GM23338 (cell line): Measurements from ENCODE around the gene CPB2. TPM values are rescaled to one million over a fixed set of nuclear protein-coding genes. Genes with fewer than 3 reads are reported as not detected.

Experiments
- ATAC-seq: fragments of 200-7000 bp; cut with Tn5 transposase; 3 replicates; pipeline ENCODE4 v1.9.1; 2020
- DNase-seq: peaks from one replicate; pipeline ENCODE4 v3.0.0-alpha.2; 2015; ENCODE audit warnings: low spot score
- H2AFZ ChIP-seq: fragments of 200-600 bp; sonication (generic); 2 replicates; pipeline ENCODE4 v1.8.0; 2016; ENCODE audit warnings: antibody characterized with exemption, mild to moderate bottlenecking, moderate library complexity
- H3F3A ChIP-seq: fragments of 200-600 bp; sonication (generic); replicated peaks from 2 replicates; pipeline ENCODE4 v1.8.0; 2017; ENCODE audit warnings: antibody characterized with exemption, mixed run types, low read depth
- H3K27ac ChIP-seq: fragments of 200-600 bp; sonication (generic); 2 replicates; pipeline ENCODE4 v1.6.1; 2016; ENCODE audit warnings: low read depth
- H3K27me3 ChIP-seq: fragments of 200-600 bp; sonication (generic); 2 replicates; pipeline ENCODE4 v1.8.0; 2016; ENCODE audit warnings: mild to moderate bottlenecking, mixed run types, moderate library complexity; ENCODE audit not compliant: insufficient read depth
- H3K36me3 ChIP-seq: fragments of 200-600 bp; sonication (generic); 2 replicates; pipeline ENCODE4 v1.8.0; 2016; ENCODE audit warnings: mild to moderate bottlenecking; ENCODE audit not compliant: insufficient read depth
- H3K4me1 ChIP-seq: fragments of 200-600 bp; sonication (generic); 2 replicates; pipeline ENCODE4 v1.8.0; 2016; ENCODE audit warnings: mild to moderate bottlenecking, moderate library complexity; ENCODE audit not compliant: insufficient read depth
- H3K4me2 ChIP-seq: fragments of 200-600 bp; sonication (generic); 2 replicates; pipeline ENCODE4 v1.7.1; 2017; ENCODE audit warnings: mixed run types
- H3K4me3 ChIP-seq: fragments of 200-600 bp; sonication (generic); 2 replicates; pipeline ENCODE4 v1.6.1; 2016; ENCODE audit warnings: mixed run types
- H3K79me2 ChIP-seq: fragments of 200-600 bp; sonication (generic); replicated peaks from 2 replicates; pipeline ENCODE4 v1.8.0; 2017; ENCODE audit warnings: mild to moderate bottlenecking; ENCODE audit not compliant: insufficient read depth
- H3K9me2 ChIP-seq: fragments of 200-600 bp; sonication (generic); 2 replicates; pipeline ENCODE4 v1.8.0; 2017; ENCODE audit not compliant: insufficient read depth
- H4K20me1 ChIP-seq: fragments of 200-600 bp; sonication (generic); replicated peaks from 2 replicates; pipeline ENCODE4 v1.8.0; 2017; ENCODE audit warnings: mild to moderate bottlenecking; ENCODE audit not compliant: insufficient read depth
- H3K27ac Mint-ChIP-seq: 2 replicates; pipeline ENCODE4 v1.8.0; 2020; ENCODE audit warnings: inconsistent platforms, mild to moderate bottlenecking, moderate library complexity, mixed read lengths
- H3K27me3 Mint-ChIP-seq: 3 replicates; pipeline ENCODE4 v1.8.0; 2022; ENCODE audit warnings: low read depth, mild to moderate bottlenecking, moderate library complexity, mixed read lengths, inconsistent platforms; ENCODE audit not compliant: insufficient read depth, poor library complexity
- H3K36me3 Mint-ChIP-seq: 3 replicates; pipeline ENCODE4 v1.8.0; 2021; ENCODE audit warnings: low read depth, mild to moderate bottlenecking, inconsistent platforms, moderate library complexity, mixed read lengths
- H3K4me1 Mint-ChIP-seq: 3 replicates; pipeline ENCODE4 v1.8.0; 2020; ENCODE audit warnings: mild to moderate bottlenecking, inconsistent platforms, mixed read lengths
- H3K4me3 Mint-ChIP-seq: 3 replicates; pipeline ENCODE4 v1.8.0; 2021; ENCODE audit warnings: moderate library complexity, mild to moderate bottlenecking, inconsistent platforms, mixed read lengths
- H3K9me3 Mint-ChIP-seq: 3 replicates; pipeline ENCODE4 v1.8.0; 2020; ENCODE audit warnings: moderate library complexity, mild to moderate bottlenecking, inconsistent platforms, mixed read lengths
- CREB1 ChIP-seq: fragments of 250-450 bp; sonication (Bioruptor Pico); IDR thresholded peaks from 2 replicates; pipeline ENCODE4 v1.5.0; 2020; ENCODE audit warnings: low read depth, mild to moderate bottlenecking, moderate library complexity
- EZH2 ChIP-seq: fragments of 200-600 bp; sonication (generic); IDR thresholded peaks from one replicate; pipeline ENCODE4 v1.8.0; 2017; ENCODE audit warnings: antibody characterized with exemption, mild to moderate bottlenecking, low read depth; ENCODE audit not compliant: unreplicated experiment
- EZH2phosphoT487 ChIP-seq: fragments of 200-600 bp; sonication (generic); IDR thresholded peaks from one replicate; pipeline ENCODE4 v1.8.1; 2018; ENCODE audit warnings: antibody characterized with exemption; ENCODE audit not compliant: unreplicated experiment
- JUNB ChIP-seq: IDR thresholded peaks from one replicate; pipeline ENCODE4 v1.6.1; 2016; ENCODE audit warnings: antibody characterized with exemption; ENCODE audit not compliant: unreplicated experiment
- NANOG ChIP-seq: IDR thresholded peaks from 2 replicates; pipeline ENCODE4 v1.6.1; 2016; ENCODE audit warnings: antibody characterized with exemption, borderline replicate concordance
- POLR2AphosphoS5 ChIP-seq: IDR thresholded peaks from 2 replicates; pipeline ENCODE4 v1.6.1; 2016; ENCODE audit warnings: antibody characterized with exemption, low read depth
- STAT1 ChIP-seq: IDR thresholded peaks from one replicate; pipeline ENCODE4 v1.6.1; 2016; ENCODE audit warnings: antibody characterized with exemption; ENCODE audit not compliant: unreplicated experiment
- ZNF114 ChIP-seq: fragments of 250-450 bp; sonication (Bioruptor Pico); IDR thresholded peaks from 2 replicates; pipeline ENCODE4 v1.5.0; 2020; ENCODE audit warnings: mild to moderate bottlenecking, moderate library complexity
- ZNF331 ChIP-seq: fragments of 250-450 bp; sonication (Bioruptor Pico); IDR thresholded peaks from 2 replicates; pipeline ENCODE4 v1.5.0; 2020; ENCODE audit warnings: low read depth, mild to moderate bottlenecking, moderate library complexity
- polyA plus RNA-seq: library from polyadenylated mRNA; unstranded; fragments of >200 nt; fragmentation: Nextera tagmentation; extraction: Ambion mirVana; gene quantifications from 2 replicates; pipeline ENCODE4 v1.2.1, GENCODE V29; 2016
- total RNA-seq: library from RNA; depleted of rRNA; stranded (reverse); fragments of >200 nt; shearing (Covaris generic); gene quantifications from 2 replicates; pipeline ENCODE4 v1.2.3, GENCODE V29; 2014
- TF ChIP-seq, protein P1 (sequence below): IDR thresholded peaks from one replicate; pipeline ENCODE4 v1.6.1; 2018; ENCODE audit warnings: antibody characterized with exemption; ENCODE audit not compliant: unreplicated experiment
- TF ChIP-seq, protein P2 (sequence below): IDR thresholded peaks from 2 replicates; pipeline ENCODE4 v1.6.1; 2016; ENCODE audit warnings: antibody characterized with exemption
- TF ChIP-seq, protein P3 (sequence below): fragments of 250-450 bp; sonication (Bioruptor Pico); IDR thresholded peaks from 2 replicates; pipeline ENCODE4 v1.5.0; 2020; ENCODE audit warnings: mild to moderate bottlenecking, moderate library complexity
- TF ChIP-seq, protein P4 (sequence below), 2 experiments: fragments of 200-600 bp in 1 of 2; sonication (generic) in 1 of 2; conservative IDR thresholded peaks; 2 replicates each; pipeline versions ENCODE4 v1.5.1 to v1.6.1; 2016 to 2017; ENCODE audit warnings: antibody characterized with exemption in 2 of 2, low read depth in 2 of 2, mild to moderate bottlenecking in 2 of 2, moderate library complexity in 1 of 2

The CPB2 gene
- total and polyA plus RNA-seq, 2 experiments from 2014 or later: 0.47 TPM; not detected in 1

DNA sequence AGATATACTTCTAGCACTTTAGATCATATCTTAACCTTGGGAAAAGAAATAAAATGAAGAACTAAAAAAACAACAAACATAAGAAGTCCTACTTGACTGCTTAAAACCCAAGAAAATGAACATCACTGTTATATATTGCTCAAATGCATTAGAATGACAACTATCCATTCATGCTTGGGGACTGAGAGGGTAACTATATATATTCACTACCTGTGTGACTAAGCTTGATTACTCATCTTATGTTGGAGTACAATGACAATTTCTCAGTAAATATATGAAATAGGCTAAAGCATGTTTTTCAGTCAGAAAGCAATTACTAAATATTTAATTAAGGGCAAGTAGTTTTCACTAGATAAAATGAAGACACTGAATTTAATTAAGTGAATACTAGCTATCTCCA is 92.4 kb downstream of the CPB2 start:
- Histone ChIP-seq H2AFZ (no peak overlapping the region), H3K36me3 (peaks cover 18% of the 10 kb centered on the region; the same call in 1 of the 2 replicates), H3K4me2 (no peak overlapping the region), H4K20me1 (peaks cover 5% of the 10 kb centered on the region; the same call in 1 of the 2 replicates), H3K79me2 (no peaks in the 10 kb centered on the region), H3K4me3 (no peak overlapping the region), H3K27me3 (no peaks in the 10 kb centered on the region), H3F3A (no peaks in the 10 kb centered on the region), H3K27ac (no peak overlapping the region), H3K9me2 (no peaks in the 10 kb centered on the region), H3K4me1 (no peaks in the 10 kb centered on the region)
- Mint-ChIP-seq H3K4me1 (no peaks in the 10 kb centered on the region), H3K4me3 (no peak overlapping the region), H3K27me3 (no peaks in the 10 kb centered on the region), H3K9me3 (no peaks in the 10 kb centered on the region), H3K27ac (no peak overlapping the region), H3K36me3 (peaks cover 19% of the 10 kb centered on the region; the same call in 2 of the 3 replicates)
- ATAC-seq (no peak), DNase-seq (no peak)
- TF ChIP-seq ZNF331 (CRISPR knock-in tag) (no peak), NANOG (no peak), POLR2AphosphoS5 (no peak), CREB1 (CRISPR knock-in tag) (no peak), STAT1 (no peak), EZH2phosphoT487 (no peak), EZH2 (no peak), ZNF114 (CRISPR knock-in tag) (no peak), JUNB (no peak)
- TF ChIP-seq, protein P1, sequence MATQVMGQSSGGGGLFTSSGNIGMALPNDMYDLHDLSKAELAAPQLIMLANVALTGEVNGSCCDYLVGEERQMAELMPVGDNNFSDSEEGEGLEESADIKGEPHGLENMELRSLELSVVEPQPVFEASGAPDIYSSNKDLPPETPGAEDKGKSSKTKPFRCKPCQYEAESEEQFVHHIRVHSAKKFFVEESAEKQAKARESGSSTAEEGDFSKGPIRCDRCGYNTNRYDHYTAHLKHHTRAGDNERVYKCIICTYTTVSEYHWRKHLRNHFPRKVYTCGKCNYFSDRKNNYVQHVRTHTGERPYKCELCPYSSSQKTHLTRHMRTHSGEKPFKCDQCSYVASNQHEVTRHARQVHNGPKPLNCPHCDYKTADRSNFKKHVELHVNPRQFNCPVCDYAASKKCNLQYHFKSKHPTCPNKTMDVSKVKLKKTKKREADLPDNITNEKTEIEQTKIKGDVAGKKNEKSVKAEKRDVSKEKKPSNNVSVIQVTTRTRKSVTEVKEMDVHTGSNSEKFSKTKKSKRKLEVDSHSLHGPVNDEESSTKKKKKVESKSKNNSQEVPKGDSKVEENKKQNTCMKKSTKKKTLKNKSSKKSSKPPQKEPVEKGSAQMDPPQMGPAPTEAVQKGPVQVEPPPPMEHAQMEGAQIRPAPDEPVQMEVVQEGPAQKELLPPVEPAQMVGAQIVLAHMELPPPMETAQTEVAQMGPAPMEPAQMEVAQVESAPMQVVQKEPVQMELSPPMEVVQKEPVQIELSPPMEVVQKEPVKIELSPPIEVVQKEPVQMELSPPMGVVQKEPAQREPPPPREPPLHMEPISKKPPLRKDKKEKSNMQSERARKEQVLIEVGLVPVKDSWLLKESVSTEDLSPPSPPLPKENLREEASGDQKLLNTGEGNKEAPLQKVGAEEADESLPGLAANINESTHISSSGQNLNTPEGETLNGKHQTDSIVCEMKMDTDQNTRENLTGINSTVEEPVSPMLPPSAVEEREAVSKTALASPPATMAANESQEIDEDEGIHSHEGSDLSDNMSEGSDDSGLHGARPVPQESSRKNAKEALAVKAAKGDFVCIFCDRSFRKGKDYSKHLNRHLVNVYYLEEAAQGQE: no peak
- TF ChIP-seq, protein P2, sequence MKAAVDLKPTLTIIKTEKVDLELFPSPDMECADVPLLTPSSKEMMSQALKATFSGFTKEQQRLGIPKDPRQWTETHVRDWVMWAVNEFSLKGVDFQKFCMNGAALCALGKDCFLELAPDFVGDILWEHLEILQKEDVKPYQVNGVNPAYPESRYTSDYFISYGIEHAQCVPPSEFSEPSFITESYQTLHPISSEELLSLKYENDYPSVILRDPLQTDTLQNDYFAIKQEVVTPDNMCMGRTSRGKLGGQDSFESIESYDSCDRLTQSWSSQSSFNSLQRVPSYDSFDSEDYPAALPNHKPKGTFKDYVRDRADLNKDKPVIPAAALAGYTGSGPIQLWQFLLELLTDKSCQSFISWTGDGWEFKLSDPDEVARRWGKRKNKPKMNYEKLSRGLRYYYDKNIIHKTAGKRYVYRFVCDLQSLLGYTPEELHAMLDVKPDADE: no peak
- TF ChIP-seq, protein P3, sequence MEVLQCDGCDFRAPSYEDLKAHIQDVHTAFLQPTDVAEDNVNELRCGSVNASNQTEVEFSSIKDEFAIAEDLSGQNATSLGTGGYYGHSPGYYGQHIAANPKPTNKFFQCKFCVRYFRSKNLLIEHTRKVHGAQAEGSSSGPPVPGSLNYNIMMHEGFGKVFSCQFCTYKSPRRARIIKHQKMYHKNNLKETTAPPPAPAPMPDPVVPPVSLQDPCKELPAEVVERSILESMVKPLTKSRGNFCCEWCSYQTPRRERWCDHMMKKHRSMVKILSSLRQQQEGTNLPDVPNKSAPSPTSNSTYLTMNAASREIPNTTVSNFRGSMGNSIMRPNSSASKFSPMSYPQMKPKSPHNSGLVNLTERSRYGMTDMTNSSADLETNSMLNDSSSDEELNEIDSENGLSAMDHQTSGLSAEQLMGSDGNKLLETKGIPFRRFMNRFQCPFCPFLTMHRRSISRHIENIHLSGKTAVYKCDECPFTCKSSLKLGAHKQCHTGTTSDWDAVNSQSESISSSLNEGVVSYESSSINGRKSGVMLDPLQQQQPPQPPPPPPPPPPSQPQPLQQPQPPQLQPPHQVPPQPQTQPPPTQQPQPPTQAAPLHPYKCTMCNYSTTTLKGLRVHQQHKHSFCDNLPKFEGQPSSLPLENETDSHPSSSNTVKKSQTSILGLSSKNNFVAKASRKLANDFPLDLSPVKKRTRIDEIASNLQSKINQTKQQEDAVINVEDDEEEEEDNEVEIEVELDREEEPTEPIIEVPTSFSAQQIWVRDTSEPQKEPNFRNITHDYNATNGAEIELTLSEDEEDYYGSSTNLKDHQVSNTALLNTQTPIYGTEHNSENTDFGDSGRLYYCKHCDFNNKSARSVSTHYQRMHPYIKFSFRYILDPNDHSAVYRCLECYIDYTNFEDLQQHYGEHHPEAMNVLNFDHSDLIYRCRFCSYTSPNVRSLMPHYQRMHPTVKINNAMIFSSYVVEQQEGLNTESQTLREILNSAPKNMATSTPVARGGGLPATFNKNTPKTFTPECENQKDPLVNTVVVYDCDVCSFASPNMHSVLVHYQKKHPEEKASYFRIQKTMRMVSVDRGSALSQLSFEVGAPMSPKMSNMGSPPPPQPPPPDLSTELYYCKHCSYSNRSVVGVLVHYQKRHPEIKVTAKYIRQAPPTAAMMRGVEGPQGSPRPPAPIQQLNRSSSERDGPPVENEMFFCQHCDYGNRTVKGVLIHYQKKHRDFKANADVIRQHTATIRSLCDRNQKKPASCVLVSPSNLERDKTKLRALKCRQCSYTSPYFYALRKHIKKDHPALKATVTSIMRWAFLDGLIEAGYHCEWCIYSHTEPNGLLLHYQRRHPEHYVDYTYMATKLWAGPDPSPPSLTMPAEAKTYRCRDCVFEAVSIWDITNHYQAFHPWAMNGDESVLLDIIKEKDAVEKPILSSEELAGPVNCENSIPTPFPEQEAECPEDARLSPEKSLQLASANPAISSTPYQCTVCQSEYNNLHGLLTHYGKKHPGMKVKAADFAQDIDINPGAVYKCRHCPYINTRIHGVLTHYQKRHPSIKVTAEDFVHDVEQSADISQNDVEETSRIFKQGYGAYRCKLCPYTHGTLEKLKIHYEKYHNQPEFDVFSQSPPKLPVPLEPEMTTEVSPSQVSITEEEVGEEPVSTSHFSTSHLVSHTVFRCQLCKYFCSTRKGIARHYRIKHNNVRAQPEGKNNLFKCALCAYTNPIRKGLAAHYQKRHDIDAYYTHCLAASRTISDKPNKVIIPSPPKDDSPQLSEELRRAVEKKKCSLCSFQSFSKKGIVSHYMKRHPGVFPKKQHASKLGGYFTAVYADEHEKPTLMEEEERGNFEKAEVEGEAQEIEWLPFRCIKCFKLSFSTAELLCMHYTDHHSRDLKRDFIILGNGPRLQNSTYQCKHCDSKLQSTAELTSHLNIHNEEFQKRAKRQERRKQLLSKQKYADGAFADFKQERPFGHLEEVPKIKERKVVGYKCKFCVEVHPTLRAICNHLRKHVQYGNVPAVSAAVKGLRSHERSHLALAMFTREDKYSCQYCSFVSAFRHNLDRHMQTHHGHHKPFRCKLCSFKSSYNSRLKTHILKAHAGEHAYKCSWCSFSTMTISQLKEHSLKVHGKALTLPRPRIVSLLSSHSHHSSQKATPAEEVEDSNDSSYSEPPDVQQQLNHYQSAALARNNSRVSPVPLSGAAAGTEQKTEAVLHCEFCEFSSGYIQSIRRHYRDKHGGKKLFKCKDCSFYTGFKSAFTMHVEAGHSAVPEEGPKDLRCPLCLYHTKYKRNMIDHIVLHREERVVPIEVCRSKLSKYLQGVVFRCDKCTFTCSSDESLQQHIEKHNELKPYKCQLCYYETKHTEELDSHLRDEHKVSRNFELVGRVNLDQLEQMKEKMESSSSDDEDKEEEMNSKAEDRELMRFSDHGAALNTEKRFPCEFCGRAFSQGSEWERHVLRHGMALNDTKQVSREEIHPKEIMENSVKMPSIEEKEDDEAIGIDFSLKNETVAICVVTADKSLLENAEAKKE (CRISPR knock-in tag): no peak
- TF ChIP-seq, protein P4, sequence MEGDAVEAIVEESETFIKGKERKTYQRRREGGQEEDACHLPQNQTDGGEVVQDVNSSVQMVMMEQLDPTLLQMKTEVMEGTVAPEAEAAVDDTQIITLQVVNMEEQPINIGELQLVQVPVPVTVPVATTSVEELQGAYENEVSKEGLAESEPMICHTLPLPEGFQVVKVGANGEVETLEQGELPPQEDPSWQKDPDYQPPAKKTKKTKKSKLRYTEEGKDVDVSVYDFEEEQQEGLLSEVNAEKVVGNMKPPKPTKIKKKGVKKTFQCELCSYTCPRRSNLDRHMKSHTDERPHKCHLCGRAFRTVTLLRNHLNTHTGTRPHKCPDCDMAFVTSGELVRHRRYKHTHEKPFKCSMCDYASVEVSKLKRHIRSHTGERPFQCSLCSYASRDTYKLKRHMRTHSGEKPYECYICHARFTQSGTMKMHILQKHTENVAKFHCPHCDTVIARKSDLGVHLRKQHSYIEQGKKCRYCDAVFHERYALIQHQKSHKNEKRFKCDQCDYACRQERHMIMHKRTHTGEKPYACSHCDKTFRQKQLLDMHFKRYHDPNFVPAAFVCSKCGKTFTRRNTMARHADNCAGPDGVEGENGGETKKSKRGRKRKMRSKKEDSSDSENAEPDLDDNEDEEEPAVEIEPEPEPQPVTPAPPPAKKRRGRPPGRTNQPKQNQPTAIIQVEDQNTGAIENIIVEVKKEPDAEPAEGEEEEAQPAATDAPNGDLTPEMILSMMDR (conservative IDR thresholded peaks at IDR 0.05; ENCODE audit: low read depth in 2 of 2): no peak
